Measurements from ENCODE around the gene RNASEH2B.

The RNASEH2B gene

GRCh38 chr13:51005566-51005965, 96.0 kb downstream of the RNASEH2B start:
- peaks cover 3% of the 10 kb centered on the region for H3K27me3 ChIP-seq (replicated peaks; ENCODE audit: control insufficient read depth, insufficient read depth, low read length)

More at GRCh38 chr13:51005566-51005965, 96.0 kb downstream of the RNASEH2B start:
- no peak for DNase-seq (ENCODE audit: extremely low read depth, insufficient read length)
- Histone ChIP-seq H3K4me3 (replicated peaks; ENCODE audit: low read depth, low read length) (no peak overlapping the region), H3K36me3 (ENCODE audit: control insufficient read depth, insufficient read depth, low read length) (no peaks in the 10 kb centered on the region; the same call in 1 of the 2 replicates)
- no peak for TF ChIP-seq CTCF (IDR thresholded peaks at IDR 0.05; ENCODE audit: insufficient read depth, low read length, poor library complexity, severe bottlenecking)
